WI38 (cell line): ENCODE results near the gene KIF26A.

Experiments
- H3K4me3 ChIP-seq: 2 replicates; pipeline ENCODE4 v1.5.1; 2011; ENCODE audit warnings: low read depth, mild to moderate bottlenecking, control low read depth, low read length
- TF ChIP-seq, protein P1 (sequence below): IDR thresholded peaks from 2 replicates; pipeline ENCODE4 v1.5.1; 2012; ENCODE audit warnings: low read depth, mild to moderate bottlenecking, control low read depth, low read length

The KIF26A gene

DNA sequence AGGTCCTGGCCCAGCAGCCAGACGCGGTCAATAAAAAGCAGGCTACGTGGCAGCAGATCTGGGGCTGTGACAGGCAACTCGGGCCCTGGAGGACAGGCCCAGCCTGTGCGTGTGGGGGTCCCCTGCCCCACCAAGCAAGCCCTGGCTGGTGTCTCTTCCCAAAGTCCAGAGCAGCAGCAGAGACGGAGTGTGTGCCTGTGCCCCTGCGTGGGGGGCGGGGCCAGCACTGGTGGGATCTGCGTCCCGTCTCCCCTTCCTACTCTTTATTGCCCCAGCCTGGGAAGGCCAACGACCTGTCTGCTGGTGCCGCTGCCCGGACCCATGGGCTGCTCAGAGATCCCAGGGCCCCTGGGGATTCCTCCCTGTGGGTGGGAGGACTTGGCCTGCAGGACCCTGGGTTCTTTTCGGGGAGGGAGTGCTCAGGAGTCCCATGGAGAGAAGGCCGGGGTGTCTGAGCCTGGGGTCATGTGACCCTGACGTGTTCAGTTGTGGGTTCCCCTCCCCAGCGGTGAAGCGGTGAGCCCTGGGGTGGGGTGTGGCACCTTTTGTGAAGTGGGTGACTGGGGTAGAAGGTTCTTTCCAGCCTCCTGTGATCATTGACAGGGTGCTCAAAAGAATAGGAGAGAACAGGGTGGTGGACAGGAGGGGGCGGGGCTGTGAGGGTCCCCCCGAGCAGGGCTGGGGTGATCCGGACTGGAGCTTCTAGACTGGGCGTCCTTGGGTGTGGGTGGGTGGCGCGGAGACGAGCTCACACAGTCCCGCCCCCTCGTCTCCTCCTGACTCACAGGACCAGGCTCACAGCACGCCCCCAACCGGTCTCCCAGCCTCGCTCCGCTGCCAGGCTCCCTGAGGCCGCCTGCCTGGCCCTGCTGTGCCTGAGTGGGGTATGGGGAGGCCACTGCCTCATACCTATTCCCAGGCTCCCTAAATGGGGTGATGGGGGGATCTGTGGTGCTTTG lies 30.5 kb upstream of the KIF26A start:
- TF ChIP-seq, protein P1, sequence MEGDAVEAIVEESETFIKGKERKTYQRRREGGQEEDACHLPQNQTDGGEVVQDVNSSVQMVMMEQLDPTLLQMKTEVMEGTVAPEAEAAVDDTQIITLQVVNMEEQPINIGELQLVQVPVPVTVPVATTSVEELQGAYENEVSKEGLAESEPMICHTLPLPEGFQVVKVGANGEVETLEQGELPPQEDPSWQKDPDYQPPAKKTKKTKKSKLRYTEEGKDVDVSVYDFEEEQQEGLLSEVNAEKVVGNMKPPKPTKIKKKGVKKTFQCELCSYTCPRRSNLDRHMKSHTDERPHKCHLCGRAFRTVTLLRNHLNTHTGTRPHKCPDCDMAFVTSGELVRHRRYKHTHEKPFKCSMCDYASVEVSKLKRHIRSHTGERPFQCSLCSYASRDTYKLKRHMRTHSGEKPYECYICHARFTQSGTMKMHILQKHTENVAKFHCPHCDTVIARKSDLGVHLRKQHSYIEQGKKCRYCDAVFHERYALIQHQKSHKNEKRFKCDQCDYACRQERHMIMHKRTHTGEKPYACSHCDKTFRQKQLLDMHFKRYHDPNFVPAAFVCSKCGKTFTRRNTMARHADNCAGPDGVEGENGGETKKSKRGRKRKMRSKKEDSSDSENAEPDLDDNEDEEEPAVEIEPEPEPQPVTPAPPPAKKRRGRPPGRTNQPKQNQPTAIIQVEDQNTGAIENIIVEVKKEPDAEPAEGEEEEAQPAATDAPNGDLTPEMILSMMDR, result no peak
- no peak overlapping the region for H3K4me3 ChIP-seq

DNA sequence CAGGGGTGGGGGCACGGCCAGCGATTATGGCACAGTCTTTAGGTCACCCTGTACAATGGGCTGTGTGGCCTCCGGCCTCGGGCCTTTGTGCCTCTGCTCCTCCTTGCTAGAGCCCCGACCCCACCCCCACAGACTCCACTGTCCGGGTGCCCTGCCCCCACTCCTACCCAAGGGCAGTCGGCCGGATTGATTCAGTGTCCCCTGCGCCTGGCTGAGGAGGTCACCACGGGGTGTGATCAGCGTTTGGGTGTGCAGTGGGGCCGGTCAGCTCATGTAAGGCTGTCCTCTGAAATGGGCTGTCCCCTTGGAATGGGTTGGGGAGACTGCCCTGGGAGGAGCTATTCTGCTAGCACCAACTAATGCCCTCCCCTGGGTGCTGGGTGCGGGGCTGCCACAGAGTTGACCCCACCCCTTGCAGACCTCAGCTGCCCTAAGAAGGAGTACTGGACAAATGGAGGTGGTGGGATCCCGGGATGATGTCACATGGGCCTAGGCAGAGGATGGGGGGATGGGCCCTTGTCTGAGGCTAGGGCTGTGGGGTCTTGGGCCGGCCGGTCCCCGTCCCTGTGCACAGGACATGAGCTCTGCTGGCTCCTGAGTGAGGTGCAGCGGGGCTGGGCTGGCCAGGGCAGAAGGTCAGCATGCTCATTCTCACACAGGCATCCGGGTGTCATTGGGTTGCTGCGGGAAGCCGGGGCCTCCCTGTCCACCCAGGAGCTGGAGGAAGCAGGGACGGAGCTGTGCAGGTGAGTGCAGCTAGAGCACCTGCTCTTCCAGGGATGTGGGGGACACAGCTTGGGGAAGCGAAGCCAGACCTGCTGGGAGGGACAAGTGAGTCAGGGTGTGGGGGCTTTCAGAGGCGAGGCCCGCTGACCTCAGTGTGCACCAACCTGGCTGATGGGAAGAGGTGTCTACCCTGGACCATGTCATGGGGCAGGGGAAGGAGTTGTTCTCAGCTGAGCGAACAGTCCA lies 29.5 kb upstream of the KIF26A start:
- TF ChIP-seq, protein P1, result no peak
- no peak overlapping the region for H3K4me3 ChIP-seq

DNA sequence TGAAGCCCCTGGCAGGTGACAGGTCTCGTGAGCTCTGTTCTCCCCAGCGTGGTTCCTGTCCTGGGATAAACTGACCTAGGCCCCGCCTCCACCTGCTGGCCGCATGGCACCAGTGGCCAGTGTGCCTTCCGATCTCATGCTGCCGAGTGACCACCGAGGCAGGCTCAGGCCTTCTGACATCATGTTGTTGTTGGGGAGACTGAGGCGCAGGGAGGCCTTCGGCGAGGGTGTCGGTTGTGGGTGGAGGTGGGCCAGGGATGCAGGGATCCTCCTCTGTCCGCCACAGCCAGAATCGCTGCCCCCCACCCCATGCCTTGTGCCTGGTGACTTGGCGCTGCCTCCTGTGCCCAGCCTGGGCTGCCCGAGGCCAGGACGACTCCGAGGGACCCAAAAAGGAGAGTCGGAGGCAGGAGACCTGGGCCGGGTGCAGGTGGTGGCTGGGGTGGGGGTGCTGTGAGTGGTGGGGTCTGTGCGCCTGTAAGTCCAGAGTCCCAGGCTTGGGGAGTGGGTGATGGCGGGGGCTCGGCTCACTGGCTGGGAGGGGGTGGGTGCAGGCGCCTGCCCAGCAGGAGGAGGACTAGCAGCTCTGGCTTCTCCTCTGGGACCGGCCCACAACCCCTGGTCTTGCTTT lies 28.5 kb upstream of the KIF26A start:
- TF ChIP-seq, protein P1, result no peak
- no peak overlapping the region for H3K4me3 ChIP-seq

DNA sequence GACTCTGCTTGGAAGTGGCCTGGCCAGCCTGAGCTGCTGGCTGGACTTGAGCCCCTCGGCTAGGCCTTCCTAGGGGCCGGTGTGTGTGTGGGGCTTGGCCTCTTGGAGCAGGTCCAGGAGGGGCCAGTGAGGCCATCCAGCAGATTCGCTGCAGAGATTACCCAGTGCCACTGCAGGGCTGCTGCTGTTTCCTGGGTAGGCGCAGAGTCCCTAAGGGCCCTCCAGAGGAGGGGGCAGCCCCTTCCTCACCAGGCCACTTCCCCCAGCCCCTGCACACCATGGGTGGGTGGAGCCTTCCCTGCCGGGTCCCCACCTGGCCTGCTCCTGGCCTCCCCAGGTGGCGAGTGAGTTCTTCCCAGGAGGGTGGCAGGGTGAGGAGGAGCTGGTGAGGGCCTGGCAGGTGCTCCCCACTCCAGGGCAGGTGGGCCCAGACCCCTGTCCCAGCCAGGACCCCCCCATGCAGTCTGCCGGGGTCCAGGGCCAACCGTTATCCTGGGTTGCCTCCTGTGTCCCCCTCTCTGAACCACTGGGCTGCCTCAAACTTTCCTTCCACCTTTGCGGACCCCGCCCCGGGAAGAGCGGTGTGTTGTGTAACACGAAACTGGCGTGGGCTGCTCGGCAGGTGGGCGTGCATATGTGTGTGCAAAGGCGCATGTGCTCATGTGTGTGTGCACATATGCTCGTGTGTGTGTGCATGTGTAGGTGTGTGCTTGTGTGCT lies 27.7 kb upstream of the KIF26A start:
- no peak overlapping the region for H3K4me3 ChIP-seq
- TF ChIP-seq, protein P1, result no peak

DNA sequence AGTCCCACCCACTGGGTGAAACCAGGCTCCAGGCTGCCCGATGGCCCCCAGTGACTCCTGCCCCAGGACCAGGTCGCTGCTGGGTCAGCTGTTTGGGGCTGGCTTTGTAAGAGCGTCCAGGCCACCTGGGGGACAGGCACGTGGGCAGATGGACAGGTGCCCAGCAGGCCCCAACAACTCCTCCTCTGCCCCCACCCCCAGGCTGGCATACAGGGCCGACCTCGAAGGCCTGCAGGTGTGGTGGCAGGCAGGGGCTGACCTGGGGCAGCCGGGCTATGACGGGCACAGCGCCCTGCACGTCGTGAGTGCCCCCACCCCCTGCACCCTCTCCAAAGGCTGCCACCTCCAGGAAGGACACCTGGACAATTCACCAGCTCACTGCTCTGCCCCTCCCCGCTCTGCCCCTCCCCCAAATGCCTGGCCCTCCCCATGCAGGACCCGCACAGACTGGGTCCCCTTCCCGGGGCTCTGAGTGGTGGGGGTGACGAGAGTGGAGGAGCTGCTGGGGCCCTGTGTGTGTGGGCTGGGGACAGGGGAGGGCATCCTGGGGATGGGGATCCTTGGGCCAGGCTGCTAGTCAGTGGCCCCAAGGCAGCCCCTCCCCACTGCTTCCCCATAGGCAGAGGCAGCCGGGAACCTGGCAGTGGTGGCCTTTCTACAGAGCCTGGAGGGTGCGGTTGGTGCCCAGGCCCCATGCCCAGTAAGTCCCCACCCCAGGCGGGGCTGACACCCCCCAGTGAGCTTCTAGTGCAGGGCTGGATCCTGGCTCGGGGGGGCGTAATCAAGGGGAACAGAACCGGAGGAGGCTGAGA lies 26.9 kb upstream of the KIF26A start:
- TF ChIP-seq, protein P1, result no peak

DNA sequence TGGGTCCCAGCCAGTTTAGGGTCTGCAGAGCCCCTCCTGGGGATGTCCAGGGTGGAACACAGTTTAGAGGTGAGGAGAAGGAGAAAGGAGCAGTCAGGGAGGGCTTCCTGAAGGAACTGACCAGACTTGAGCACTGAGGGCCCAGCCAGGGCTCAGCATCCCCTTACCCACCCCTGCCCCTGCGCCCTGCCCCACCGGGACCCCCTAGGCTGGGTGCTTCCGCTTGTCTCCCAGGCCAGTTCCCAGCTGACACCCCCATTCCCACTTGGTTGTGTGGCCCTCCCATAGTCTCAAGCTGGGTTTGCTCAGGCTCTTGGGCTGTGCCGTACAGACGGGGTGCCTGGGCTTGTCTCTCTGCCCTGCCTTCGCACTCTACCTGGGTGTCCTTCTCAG lies 26.3 kb upstream of the KIF26A start:
- no peak overlapping the region for H3K4me3 ChIP-seq
- TF ChIP-seq, protein P1, result no peak

More for the DNA sequence above, 26.9 kb upstream of the KIF26A start:
- H3K4me3 ChIP-seq, result no peak overlapping the region
